Transverse colon (tissue), 3 donors: Measurements from ENCODE around the gene MFSD12.

Experiments
- CTCF ChIP-seq, 5 experiments: fragments of 200-600 bp in 3 of 5; fragments of 450-650 bp in 2 of 5; sonication (generic) in 3 of 5; IDR thresholded peaks; 1 replicate in 2 of 5; 2 replicates in 3 of 5; pipeline ENCODE4 v1.5.1; 2016 to 2017; ENCODE audit warnings: antibody characterized with exemption in 5 of 5, inconsistent platforms in 3 of 5, mild to moderate bottlenecking in 2 of 5, moderate library complexity in 1 of 5
- POLR2A ChIP-seq: fragments of 450-650 bp; IDR thresholded peaks from one replicate; pipeline ENCODE4 v1.6.1; 2016; ENCODE audit warnings: antibody characterized with exemption, mild to moderate bottlenecking, moderate library complexity

GRCh38 chr19:3545669-3546034 is 11.7 kb downstream of the MFSD12 start:
- TF ChIP-seq CTCF (IDR thresholded peaks at IDR 0.05) (no peak), POLR2A (no peak)
